DOHH2 (cell line): ENCODE results near the gene TDRKH.

Experiments used
- EZH2phosphoT487 ChIP-seq: fragments of 200-600 bp; sonication (generic); IDR thresholded peaks from 2 replicates; pipeline ENCODE4 v1.6.1; 2017; ENCODE audit warnings: borderline replicate concordance, mild to moderate bottlenecking, antibody characterized with exemption, low read length, moderate library complexity, mixed read lengths
- TF ChIP-seq, protein P1 (sequence below): fragments of 200-600 bp; sonication (generic); IDR thresholded peaks from one replicate; pipeline ENCODE4 v1.5.1; 2014; ENCODE audit warnings: antibody characterized with exemption, mild to moderate bottlenecking, low read depth, low read length; ENCODE audit not compliant: poor library complexity, severe bottlenecking

DNA sequence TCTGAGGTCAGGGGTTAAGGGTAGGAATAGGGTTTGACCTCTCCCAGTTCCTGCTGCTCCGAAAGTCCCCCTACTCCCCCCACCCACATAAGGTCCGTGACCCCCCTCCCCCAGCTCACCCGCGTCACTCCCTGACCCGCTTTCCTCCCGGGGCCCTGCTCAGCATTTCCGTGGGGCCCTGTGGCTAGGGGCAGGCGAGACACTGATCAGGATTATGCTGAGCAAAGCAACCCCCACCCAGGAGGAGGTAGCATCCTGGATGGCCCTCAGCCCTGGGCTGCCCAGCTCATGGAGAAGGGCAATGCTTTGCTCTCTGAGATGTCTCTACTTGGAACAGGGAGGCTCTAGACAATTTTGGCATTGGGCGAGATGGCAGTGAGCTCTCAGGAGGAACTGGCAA lies 37.6 kb upstream of the TDRKH start:
- TF ChIP-seq, protein P1, sequence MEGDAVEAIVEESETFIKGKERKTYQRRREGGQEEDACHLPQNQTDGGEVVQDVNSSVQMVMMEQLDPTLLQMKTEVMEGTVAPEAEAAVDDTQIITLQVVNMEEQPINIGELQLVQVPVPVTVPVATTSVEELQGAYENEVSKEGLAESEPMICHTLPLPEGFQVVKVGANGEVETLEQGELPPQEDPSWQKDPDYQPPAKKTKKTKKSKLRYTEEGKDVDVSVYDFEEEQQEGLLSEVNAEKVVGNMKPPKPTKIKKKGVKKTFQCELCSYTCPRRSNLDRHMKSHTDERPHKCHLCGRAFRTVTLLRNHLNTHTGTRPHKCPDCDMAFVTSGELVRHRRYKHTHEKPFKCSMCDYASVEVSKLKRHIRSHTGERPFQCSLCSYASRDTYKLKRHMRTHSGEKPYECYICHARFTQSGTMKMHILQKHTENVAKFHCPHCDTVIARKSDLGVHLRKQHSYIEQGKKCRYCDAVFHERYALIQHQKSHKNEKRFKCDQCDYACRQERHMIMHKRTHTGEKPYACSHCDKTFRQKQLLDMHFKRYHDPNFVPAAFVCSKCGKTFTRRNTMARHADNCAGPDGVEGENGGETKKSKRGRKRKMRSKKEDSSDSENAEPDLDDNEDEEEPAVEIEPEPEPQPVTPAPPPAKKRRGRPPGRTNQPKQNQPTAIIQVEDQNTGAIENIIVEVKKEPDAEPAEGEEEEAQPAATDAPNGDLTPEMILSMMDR, result no peak
- TF ChIP-seq EZH2phosphoT487, result no peak
